ENCODE results near the gene LOC128125822.

DNA sequence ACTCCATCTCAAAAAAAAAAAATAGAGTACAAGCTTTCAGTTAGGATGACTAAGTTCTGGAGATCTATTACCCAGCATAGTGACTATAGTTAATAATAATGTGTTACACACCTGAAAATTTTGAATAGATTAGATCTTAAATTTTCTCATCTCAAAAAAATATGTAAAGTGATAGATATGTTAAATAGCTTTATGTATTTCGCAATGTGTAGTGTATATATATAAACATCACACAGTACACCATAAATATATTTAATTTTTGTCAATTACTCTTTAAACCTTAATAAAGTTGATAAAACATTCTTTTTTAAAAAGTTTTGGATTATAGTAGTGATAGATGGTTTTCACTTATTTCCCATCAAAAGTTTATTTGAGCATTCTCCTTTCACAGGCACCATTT is 25.6 kb upstream of the LOC128125822 start:
- TF ChIP-seq, protein P1, sequence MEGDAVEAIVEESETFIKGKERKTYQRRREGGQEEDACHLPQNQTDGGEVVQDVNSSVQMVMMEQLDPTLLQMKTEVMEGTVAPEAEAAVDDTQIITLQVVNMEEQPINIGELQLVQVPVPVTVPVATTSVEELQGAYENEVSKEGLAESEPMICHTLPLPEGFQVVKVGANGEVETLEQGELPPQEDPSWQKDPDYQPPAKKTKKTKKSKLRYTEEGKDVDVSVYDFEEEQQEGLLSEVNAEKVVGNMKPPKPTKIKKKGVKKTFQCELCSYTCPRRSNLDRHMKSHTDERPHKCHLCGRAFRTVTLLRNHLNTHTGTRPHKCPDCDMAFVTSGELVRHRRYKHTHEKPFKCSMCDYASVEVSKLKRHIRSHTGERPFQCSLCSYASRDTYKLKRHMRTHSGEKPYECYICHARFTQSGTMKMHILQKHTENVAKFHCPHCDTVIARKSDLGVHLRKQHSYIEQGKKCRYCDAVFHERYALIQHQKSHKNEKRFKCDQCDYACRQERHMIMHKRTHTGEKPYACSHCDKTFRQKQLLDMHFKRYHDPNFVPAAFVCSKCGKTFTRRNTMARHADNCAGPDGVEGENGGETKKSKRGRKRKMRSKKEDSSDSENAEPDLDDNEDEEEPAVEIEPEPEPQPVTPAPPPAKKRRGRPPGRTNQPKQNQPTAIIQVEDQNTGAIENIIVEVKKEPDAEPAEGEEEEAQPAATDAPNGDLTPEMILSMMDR (conservative IDR thresholded peaks at IDR 0.05; ENCODE audit: low read depth, low read length) = no peak
- TF ChIP-seq EZH2 (IDR thresholded peaks at IDR 0.05; ENCODE audit: low read length, unreplicated experiment) = no peak

Data from PC-3 (cell line).